ENCODE measurements around the gene SLC25A34.
A peak's percentile ranks its signal among the peaks of the same experiment; 100 is the strongest.
"Not testable (repeated sequence)": the region's sequence is repeated elsewhere in the genome, so short reads cannot be mapped to it uniquely, and the experiment has no call there.

Gene SLC25A34

GRCh38 chr1:15736038-15736891 is at the start of gene SLC25A34:
TSS of gene SLC25A34 (plus strand) at chr1:15736258. CDS start at chr1:15736486, 228 bp downstream.
- DNase-seq, result no peak
- no peak for ATAC-seq

DNA sequence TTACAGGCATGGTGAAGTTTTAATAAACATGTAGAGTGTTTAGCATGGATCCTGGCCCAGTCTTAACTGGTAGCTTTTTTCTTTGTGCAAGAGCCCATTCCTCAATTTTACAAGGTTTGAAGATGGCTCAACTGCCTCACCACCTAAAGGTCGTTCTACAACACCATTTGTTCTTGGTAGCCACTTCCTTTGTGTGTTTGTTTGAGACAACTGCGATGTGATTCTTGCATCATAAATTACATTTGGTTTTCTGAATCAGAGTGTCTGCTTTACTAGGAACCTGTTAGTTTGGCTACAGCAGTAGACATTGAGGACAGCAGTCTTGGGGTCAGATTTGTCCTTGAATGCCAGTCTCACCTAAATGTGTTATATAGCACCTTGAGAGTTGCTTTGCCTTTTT is 48.6 kb upstream of the SLC25A34 start:
- ATAC-seq, result no peak
- DNase-seq, result no peak

DNA sequence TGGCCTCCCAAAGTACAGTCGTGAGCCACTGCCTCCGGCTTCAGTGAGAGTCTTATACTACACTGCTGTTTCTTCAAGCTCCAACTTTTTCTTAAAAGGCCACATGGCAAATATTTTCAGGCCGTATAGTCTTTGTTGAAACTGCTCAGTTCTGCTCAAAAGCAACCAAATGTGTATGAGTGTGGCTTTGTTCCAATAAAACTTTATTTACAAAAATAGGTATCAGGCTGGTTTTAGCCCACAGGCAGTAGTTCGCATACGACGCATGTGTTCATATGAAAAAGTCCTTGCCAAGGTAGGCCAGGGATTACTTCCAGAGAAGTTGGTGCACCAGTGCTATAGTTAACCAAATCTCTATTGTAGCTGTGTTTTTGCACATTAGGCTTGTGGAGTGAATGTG is 45.7 kb upstream of the SLC25A34 start:
- no peak for ATAC-seq

GRCh38 chr1:15691434-15692032 is 44.5 kb upstream of the SLC25A34 start:
- ATAC-seq (no peak), DNase-seq (no peak)

More for the DNA sequence above, 45.7 kb upstream of the SLC25A34 start:
- no peak for DNase-seq

GRCh38 chr1:15692121-15692682 is 43.9 kb upstream of the SLC25A34 start:
- DNase-seq (no peak), ATAC-seq (no peak)

DNA sequence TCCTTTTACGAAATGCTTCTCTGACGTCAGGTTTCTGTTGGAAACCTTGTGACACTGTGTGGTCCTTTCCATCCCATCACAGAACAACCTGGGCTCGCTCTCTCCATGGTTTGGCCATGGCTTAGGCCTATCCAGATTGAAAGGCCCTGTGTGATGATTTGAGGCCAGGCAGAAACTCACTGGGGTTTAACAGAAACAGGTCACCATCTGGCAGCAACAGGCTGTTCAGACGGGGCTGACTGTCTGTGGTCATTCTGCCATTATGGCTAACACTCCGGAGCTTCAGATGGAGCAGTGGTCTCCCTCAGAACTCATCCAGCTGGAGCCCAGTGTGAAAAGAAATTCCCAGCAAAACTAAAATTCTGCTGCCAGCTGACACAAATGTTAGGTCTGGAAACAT is 42.7 kb upstream of the SLC25A34 start:
- ATAC-seq (no peak), DNase-seq (no peak)

DNA sequence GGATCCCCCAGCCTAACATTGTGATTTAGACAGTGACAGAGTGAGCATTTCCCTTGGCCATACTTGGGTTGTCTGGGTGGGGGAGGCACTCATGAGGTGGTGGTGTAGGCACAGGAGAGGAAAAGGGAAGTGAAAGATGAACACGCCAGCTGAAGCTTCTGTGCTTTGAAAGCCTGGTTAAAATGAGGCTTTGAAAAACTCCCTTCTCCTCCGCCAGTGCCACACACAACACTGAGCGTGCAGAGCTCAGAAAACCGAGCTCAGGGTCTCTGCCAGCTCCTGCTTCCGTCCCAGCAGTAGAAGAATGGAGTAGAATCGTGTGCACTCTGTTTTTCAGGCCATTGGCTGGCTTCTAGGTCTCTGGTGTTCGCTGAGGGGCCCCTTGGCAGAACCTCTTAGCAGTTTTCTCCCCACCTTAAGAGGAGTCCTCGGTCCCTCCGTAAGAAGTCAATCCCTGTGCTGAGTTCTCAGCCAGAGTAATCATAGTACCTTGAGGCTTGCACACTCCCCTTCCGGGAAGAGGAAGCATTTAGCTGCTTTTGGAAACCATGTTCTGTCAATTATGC is 39.0 kb upstream of the SLC25A34 start:
- peak; percentile 88 for ATAC-seq
- DNase-seq, result peak; percentile 35

DNA sequence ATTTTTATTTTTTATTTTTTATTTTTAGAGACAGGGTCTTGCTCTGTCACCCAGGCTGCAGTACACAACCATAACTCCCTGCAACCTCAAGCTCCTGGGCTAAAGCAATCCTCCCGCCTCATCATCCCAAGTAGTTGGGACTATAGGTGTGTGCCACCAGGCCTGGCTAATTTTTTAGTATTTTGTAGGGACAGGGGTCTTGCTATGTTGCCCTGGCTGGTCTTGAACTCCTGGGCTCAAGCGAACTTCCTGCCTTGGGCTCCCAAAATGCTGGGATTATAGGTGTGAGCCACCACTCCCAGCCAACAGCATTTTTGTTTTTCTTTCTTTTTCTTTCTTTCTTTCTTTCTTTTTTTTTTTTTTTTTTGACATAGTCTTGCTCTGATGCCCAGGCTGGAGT is 37.9 kb upstream of the SLC25A34 start:
- DNase-seq, result no peak

DNA sequence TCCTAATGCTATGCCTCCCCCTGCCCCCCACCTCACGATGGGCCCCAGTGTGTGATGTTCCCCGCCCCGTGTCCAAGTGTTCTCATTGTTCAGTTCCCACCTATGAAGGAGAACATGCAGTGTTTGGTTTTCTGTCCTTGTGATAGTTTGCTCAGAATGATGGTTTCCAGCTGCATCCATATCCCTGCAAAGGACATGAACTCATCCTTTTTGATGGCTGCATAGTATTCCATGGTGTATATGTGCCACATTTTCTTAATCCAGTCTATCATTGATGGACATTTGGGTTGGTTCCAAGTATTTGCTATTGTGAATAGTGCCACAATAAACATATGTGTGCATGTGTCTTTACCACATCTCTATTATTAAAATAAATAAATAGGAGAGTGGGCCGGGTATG is 36.7 kb upstream of the SLC25A34 start:
- ATAC-seq, DNase-seq: not testable (repeated sequence)

More for the DNA sequence above, 37.9 kb upstream of the SLC25A34 start:
- ATAC-seq, result no peak

- ATAC-seq (no peak), DNase-seq (no peak)
Observed at GRCh38 chr1:15700508-15700907, 35.5 kb upstream of the SLC25A34 start.

- no peak for ATAC-seq
Observed at GRCh38 chr1:15701784-15702183, 34.3 kb upstream of the SLC25A34 start.

DNA sequence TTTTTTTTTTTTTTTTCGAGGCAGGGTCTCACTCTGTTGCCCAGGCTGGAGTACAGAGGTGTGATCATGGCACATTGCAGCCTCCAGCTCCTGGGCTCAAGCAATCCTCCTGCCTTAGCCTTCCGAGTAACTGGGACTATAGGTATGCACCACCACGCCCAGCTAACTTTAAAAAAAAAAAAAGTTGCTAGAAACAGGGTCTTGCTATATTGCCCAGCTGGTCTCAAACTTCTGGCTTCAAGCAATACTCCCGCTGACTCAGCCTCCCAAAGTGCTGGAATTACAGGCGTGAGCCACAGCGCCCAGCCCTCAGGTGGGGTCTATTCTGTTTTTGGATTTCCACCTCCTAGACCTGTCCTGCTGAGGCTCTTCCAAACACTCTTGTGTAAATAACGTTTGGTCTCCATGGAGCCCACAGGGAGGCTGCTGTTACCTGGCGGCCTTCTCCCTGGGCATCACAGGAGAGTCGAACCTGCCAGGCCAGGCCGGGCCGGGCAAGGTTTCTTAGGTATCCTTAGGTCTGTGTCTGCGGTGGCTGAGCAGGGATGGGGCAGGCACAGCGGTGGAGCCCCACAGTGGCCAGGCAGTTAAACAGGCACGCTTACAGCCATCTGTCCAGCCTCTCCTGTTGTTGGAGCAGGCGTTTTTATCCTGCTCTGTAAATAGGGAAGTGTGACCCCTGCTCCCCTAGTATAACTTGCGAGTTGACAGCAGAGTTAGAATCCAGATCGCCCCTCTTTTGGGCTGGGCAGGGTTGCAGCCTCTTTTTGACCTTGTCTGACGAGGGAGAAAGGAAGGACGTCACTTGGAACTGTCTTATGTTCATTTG is 33.1 kb upstream of the SLC25A34 start:
- no peak for ATAC-seq
- DNase-seq, result no peak

More at GRCh38 chr1:15701784-15702183, 34.3 kb upstream of the SLC25A34 start:
- DNase-seq, result no peak

- DNase-seq (no peak), ATAC-seq (no peak)
Observed at GRCh38 chr1:15703562-15703961, 32.5 kb upstream of the SLC25A34 start.

GRCh38 chr1:15704526-15705183 is 31.4 kb upstream of the SLC25A34 start:
- ATAC-seq, result no peak
- no peak for DNase-seq

DNA sequence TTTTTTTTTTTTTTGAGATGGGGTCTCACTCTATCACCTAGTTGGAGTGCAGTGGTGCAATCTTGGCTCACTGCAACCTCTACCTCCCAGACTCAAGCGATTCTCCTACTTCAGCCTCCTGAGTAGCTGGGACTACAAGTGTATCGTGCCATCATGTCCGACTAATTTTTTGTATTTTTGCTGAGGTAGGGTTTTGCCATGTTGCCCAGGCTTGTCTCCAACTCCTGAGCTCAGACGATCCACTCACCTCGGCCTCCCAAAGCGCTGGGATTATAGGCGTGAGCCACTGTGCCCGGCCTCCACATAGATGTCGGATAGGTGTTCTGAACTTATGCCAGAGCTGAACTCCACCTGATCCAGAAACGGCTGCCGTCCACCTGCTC is 30.9 kb upstream of the SLC25A34 start:
- DNase-seq (no peak), ATAC-seq (no peak)

DNA sequence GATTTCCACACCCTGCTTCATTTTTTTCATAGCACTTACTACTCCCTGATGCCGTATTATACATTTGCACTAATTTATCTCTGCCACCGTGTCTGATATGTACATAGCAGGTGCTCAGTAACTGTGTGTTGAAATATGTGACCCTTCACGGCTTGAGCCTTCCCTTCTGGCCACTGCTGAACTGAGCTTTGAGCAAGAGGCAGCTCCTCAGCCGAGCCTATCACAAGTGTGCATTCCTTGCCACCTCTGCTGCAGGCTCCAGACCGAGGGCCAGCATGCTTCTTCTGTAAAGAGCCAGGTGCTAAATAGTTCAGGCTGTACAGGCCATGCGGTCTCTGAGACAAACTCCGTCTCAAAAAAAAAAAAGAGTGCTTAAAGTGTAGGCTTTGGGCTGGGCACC is 29.3 kb upstream of the SLC25A34 start:
- DNase-seq (no peak), ATAC-seq (no peak)

- no peak for ATAC-seq
- no peak for DNase-seq
Observed at GRCh38 chr1:15707239-15707925, 28.7 kb upstream of the SLC25A34 start.

DNA sequence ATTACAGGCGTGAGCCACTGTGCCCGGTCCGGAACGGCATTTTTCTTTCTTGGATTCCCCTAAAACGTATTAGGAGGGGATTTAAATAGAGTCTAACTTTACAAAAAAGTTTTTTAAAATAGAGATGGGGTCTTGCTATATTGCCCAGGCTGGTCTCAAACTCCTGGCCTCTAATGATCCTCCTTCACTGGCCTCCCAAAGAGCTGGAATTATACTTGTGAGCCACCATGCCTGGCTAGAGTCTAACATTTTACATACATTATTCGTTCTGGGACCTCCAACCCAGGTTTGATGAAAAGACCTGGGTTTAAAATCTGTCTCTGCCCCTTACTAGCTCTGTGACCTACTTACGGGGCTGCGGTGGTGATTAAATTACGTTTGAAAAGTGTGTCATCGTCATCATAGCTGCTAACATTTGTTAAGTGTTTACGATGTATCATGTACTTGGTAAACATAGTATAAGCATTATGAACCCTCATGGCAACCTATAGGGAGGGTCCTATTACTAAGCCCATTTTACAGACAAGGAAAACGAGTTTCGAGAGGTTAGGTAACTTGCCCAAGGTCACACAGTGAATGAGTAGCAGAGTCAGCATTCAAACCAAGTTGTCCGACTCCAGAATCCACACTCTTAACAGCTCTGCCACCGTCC is 27.4 kb upstream of the SLC25A34 start:
- DNase-seq (no peak), ATAC-seq (no peak)

GRCh38 chr1:15709226-15709625 is 26.8 kb upstream of the SLC25A34 start:
- no peak for DNase-seq
- ATAC-seq, result no peak

- ATAC-seq (peak; percentile 52), DNase-seq (no peak)
Observed at GRCh38 chr1:15712168-15712567, 23.9 kb upstream of the SLC25A34 start.

All from stimulated activated naive CD8-positive, alpha-beta T cell treated with anti-CD3 and anti-CD28 coated beads, Interleukin-15, Interleukin-2, amounts not matched to agents 100 U/mL and 50 U/mL, for 24 hours (primary cell).